Right renal pelvis (tissue), 4 donors: ENCODE data around the gene CNKSR2. TPM values are rescaled to one million over a fixed set of nuclear protein-coding genes. Genes with fewer than 3 reads are reported as not detected.
"Not testable (repeated sequence)": the region's sequence is repeated elsewhere in the genome, so short reads cannot be mapped to it uniquely, and the experiment has no call there.

ENCODE experiments used
- DNase-seq, 4 donors: peaks; one replicate each; pipeline ENCODE4 v3.0.0-alpha.2; 2013; ENCODE audit warnings: low read depth in 4 of 4, low spot score in 3 of 4, missing footprints in 1 of 4
- polyA plus RNA-seq, 4 donors: library from polyadenylated mRNA; unstranded; fragments of 120-200 nt; gene quantifications; one replicate each; pipeline ENCODE4 v1.2.1, GENCODE V29; 2013; ENCODE audit not compliant: insufficient read length in 4 of 4

CNKSR2 gene
- polyA plus RNA-seq, 4 donors = 1.2 to 1.7 (median 1.4) TPM

GRCh38 chrX:21437036-21437435, 62.8 kb downstream of the CNKSR2 start:
- DNase-seq = no peak

- DNase-seq = no peak
These were observed 64.6 kb downstream of the CNKSR2 start for GRCh38 chrX:21438792-21439191.

GRCh38 chrX:21440911-21441310, 66.7 kb downstream of the CNKSR2 start:
- no peak for DNase-seq

GRCh38 chrX:21457718-21458117, 83.5 kb downstream of the CNKSR2 start:
- DNase-seq = no peak

GRCh38 chrX:21469071-21469470, 94.9 kb downstream of the CNKSR2 start:
- DNase-seq = no peak

- DNase-seq = no peak
These were observed 102.7 kb downstream of the CNKSR2 start for GRCh38 chrX:21476909-21477308.

GRCh38 chrX:21479695-21480270, 105.6 kb downstream of the CNKSR2 start:
- peak; percentile 5 to 22 (median 16) for DNase-seq

GRCh38 chrX:21481761-21482160, 107.5 kb downstream of the CNKSR2 start:
- DNase-seq = no peak

- DNase-seq = not testable (repeated sequence)
These were observed 109.8 kb downstream of the CNKSR2 start for GRCh38 chrX:21484051-21484450.

- DNase-seq = peak in 1 of 4 donors; percentile 2
These were observed 113.6 kb downstream of the CNKSR2 start for GRCh38 chrX:21487832-21488231.

- no peak for DNase-seq
These were observed 116.1 kb downstream of the CNKSR2 start for GRCh38 chrX:21490341-21490740.

GRCh38 chrX:21493226-21493830, 119.1 kb downstream of the CNKSR2 start:
- no peak for DNase-seq

- no peak for DNase-seq
These were observed 129.4 kb downstream of the CNKSR2 start for GRCh38 chrX:21503593-21503992.

- no peak for DNase-seq
These were observed 135.7 kb downstream of the CNKSR2 start for GRCh38 chrX:21509912-21510311.

GRCh38 chrX:21524008-21524407, 149.8 kb downstream of the CNKSR2 start:
- DNase-seq = no peak

GRCh38 chrX:21528076-21528475, 153.9 kb downstream of the CNKSR2 start:
- DNase-seq = no peak

GRCh38 chrX:21529771-21530170, 155.6 kb downstream of the CNKSR2 start:
- DNase-seq = no peak

GRCh38 chrX:21544642-21545041, 170.4 kb downstream of the CNKSR2 start:
- not testable (repeated sequence) for DNase-seq

GRCh38 chrX:21559417-21559816, 185.2 kb downstream of the CNKSR2 start:
- no peak for DNase-seq

GRCh38 chrX:21565025-21565424, 190.8 kb downstream of the CNKSR2 start:
- no peak for DNase-seq

- no peak for DNase-seq
These were observed 200.6 kb downstream of the CNKSR2 start for GRCh38 chrX:21574793-21575192.

GRCh38 chrX:21581479-21581878, 207.3 kb downstream of the CNKSR2 start:
- no peak for DNase-seq

- no peak for DNase-seq
These were observed 211.8 kb downstream of the CNKSR2 start for GRCh38 chrX:21586001-21586400.
